Measurements from ENCODE around the gene ANKRD6.

DNA sequence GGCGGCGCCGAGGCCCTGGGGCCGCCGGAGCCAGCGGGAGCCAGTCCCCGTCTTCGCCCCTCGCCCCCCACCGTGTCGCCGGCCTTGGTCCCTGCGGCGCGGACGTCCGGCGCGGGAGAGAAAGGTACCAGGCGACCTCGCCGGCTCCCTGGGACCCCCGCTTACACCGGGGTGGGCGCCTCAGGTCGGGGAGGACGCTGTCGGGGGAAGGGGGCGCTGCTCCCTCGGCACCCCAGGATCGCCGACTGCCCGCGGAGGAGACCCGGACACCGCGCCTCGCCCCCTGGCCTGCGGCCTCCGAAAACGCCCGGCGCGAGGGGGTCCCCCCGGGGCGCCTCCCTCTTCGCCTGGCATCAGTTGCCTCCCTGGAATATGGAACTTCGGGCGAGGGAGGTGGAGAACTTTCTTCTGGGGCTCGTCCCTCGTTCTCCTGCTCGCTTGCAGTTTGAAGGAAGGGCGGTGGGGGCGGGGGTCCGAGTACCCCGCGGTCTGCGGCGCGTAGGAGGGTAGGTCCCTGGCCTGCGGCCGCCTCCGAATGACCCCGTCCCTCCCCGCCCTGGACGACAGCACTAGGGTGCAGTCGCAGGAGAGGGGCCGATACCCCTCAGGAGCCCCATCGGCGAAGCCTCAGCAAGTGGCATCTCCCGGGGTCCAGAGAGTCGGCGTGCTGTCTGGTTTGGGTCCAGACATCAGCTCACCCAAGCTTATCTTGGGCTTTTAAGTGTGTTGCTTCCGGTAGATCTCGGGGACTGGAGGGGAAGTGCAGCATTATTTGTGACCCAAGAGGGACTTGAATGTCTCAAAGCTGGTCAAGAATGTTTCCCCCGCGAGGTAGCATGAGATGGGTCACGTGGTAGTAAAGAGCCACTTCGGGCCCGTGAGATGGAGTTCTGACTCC, 549 bp downstream of the ANKRD6 start:
- TF ChIP-seq, protein P1, sequence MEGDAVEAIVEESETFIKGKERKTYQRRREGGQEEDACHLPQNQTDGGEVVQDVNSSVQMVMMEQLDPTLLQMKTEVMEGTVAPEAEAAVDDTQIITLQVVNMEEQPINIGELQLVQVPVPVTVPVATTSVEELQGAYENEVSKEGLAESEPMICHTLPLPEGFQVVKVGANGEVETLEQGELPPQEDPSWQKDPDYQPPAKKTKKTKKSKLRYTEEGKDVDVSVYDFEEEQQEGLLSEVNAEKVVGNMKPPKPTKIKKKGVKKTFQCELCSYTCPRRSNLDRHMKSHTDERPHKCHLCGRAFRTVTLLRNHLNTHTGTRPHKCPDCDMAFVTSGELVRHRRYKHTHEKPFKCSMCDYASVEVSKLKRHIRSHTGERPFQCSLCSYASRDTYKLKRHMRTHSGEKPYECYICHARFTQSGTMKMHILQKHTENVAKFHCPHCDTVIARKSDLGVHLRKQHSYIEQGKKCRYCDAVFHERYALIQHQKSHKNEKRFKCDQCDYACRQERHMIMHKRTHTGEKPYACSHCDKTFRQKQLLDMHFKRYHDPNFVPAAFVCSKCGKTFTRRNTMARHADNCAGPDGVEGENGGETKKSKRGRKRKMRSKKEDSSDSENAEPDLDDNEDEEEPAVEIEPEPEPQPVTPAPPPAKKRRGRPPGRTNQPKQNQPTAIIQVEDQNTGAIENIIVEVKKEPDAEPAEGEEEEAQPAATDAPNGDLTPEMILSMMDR (IDR thresholded peaks at IDR 0.05; ENCODE audit: insufficient read depth, low read length, poor library complexity, severe bottlenecking): no peak
- TF ChIP-seq EZH2phosphoT487 (conservative IDR thresholded peaks at IDR 0.05; ENCODE audit: low read length): no peak
